ENCODE data around the gene AAR2. TPM values are rescaled to one million over a fixed set of nuclear protein-coding genes. Genes with fewer than 3 reads are reported as not detected.

Gene AAR2
- polyA plus RNA-seq, 1 of the 3 experiments (the other 2 are of a cell fraction), result 17.4 TPM

- no peaks in the 10 kb centered on the region for H4K20me1 ChIP-seq (ENCODE audit: insufficient read depth)
- DNase-seq, result no peak
- H3K9ac ChIP-seq, result no peak overlapping the region
- no peaks in the 10 kb centered on the region for H3K9me2 ChIP-seq
- H3K4me1 ChIP-seq (ENCODE audit: control insufficient read depth in 1 of 2, insufficient read depth in 2 of 2, low read depth in 1 of 2, low read length in 1 of 2), result peaks cover 5 to 10% of the 10 kb centered on the region in 2 experiments; a peak in 2 of 4 replicates
- H2AFZ ChIP-seq (ENCODE audit: low read depth), result no peak overlapping the region
- peaks cover 43% of the 10 kb centered on the region for H3K79me2 ChIP-seq (ENCODE audit: insufficient read depth)
- H3K9me3 ChIP-seq, result no peaks in the 10 kb centered on the region
- 96% methylated on average over 3 of the region's 4 CpGs for WGBS (ENCODE audit: low lambda C conversion rate)
- CTCF ChIA-PET, result interaction anchor here (0.8 to 2.3 kb wide), 5 partner anchors 32 to 204 kb away, joined by 3 to 9 read pairs (median 4); no protein-coding TSS in a partner anchor
- H3K36me3 ChIP-seq (replicated peaks in 1 of 2; ENCODE audit: control insufficient read depth in 1 of 2, insufficient read depth in 2 of 2, low read length in 1 of 2), result peaks cover 0 to 7% of the 10 kb centered on the region in 2 experiments
- H3F3A ChIP-seq (replicated peaks; ENCODE audit: insufficient read depth), result no peaks in the 10 kb centered on the region
- H3K27ac ChIP-seq (ENCODE audit: low read depth in 2 of 2, low read length in 1 of 2), result no peak overlapping the region
- TF ChIP-seq MXI1 (IDR thresholded peaks at IDR 0.05; ENCODE audit: low read depth, low read length), result no peak
- no peak for TF ChIP-seq EZH2phosphoT487 (IDR thresholded peaks at IDR 0.05; ENCODE audit: borderline replicate concordance, low read depth)
- TF ChIP-seq FOXM1 (IDR thresholded peaks at IDR 0.05; ENCODE audit: low read depth), result no peak
- TF ChIP-seq ZBTB33 (IDR thresholded peaks at IDR 0.05; ENCODE audit: borderline replicate concordance, low read depth), result no peak
- TF ChIP-seq FOXJ3 (CRISPR knock-in tag; IDR thresholded peaks at IDR 0.05), result no peak
- no peak for TF ChIP-seq GATA2 (CRISPR knock-in tag; IDR thresholded peaks at IDR 0.05)
- TF ChIP-seq RXRA (IDR thresholded peaks at IDR 0.05; ENCODE audit: borderline replicate concordance, low read depth), result no peak
- TF ChIP-seq USF2 (IDR thresholded peaks at IDR 0.05; ENCODE audit: borderline replicate concordance, low read depth, low read length), result no peak
- TF ChIP-seq MAX (IDR thresholded peaks at IDR 0.05; ENCODE audit: low read depth), result no peak
- no peak for TF ChIP-seq ELF1 (IDR thresholded peaks at IDR 0.05)
- TF ChIP-seq RFX5 (IDR thresholded peaks at IDR 0.05; ENCODE audit: low read length), result no peak
- no peak for TF ChIP-seq PBX3 (IDR thresholded peaks at IDR 0.05)
- TF ChIP-seq REST (IDR thresholded peaks at IDR 0.05; ENCODE audit: low read depth, low read length), result no peak
- no peaks in the 10 kb centered on the region for H3K27me3 ChIP-seq (ENCODE audit: insufficient read depth)
- POLR2A ChIA-PET, result no interaction called here
- H3K4me3 ChIP-seq (ENCODE audit: low read depth in 2 of 2, low read length in 1 of 2), result no peak overlapping the region
- no peak overlapping the region for H3K4me2 ChIP-seq
Measured at GRCh38 chr20:36234771-36235320, 1.4 kb upstream of the AAR2 start.

All from SK-N-SH (cell line).